ENCODE results near the gene LDLRAP1. TPM values are rescaled to one million over a fixed set of nuclear protein-coding genes. Genes with fewer than 3 reads are reported as not detected.

LDLRAP1 gene
- total RNA-seq, 1 experiment from 2014 or later = 29.2 TPM

GRCh38 chr1:25563330-25564215, 20.2 kb downstream of the LDLRAP1 start:
- H4K20me1 ChIP-seq (ENCODE audit: insufficient read depth) = no peaks in the 10 kb centered on the region
- no peak overlapping the region for H3K27ac ChIP-seq
- H3K9me3 ChIP-seq (ENCODE audit: insufficient read depth, low read depth) = no peaks in the 10 kb centered on the region
- H3K9me2 ChIP-seq (ENCODE audit: insufficient read depth) = no peaks in the 10 kb centered on the region
- DNase-seq = no peak
- H3K4me3 ChIP-seq = no peak overlapping the region
- H3F3A ChIP-seq (ENCODE audit: insufficient read depth, low read depth) = peaks cover 11% of the 10 kb centered on the region
- no TSS peak for BruUV-seq (replicated peaks)
- POLR2A ChIA-PET (ENCODE audit: unreplicated experiment) = interaction anchor here (0.6 kb wide), 2 partner anchors 12 to 26 kb away, joined by 5 to 12 read pairs; no protein-coding TSS in a partner anchor
- no peaks in the 10 kb centered on the region for H3K79me2 ChIP-seq (ENCODE audit: low read depth)
- peaks cover 36% of the 10 kb centered on the region for H3K4me1 ChIP-seq (replicated peaks; ENCODE audit: insufficient read depth)
- H3K4me2 ChIP-seq = no peak overlapping the region
- CTCF ChIA-PET = no interaction called here
- no peaks in the 10 kb centered on the region for H3K36me3 ChIP-seq (ENCODE audit: low read depth)
- TF ChIP-seq CTCF (conservative IDR thresholded peaks at IDR 0.05) = no peak
- no peak for TF ChIP-seq EZH2 (IDR thresholded peaks at IDR 0.05; ENCODE audit: low read depth)
- H2AFZ ChIP-seq = no peak overlapping the region
- H3K27me3 ChIP-seq (ENCODE audit: insufficient read depth, low read depth) = no peaks in the 10 kb centered on the region
- intact Hi-C loops (cut with micrococcal nuclease; ENCODE audit: unreplicated experiment) = no loop called here

GRCh38 chr1:25564777-25565574, 21.6 kb downstream of the LDLRAP1 start:
- Histone ChIP-seq H3K4me3 (no peak overlapping the region), H4K20me1 (ENCODE audit: insufficient read depth) (no peaks in the 10 kb centered on the region), H3K27ac (no peak overlapping the region), H3K27me3 (ENCODE audit: insufficient read depth, low read depth) (no peaks in the 10 kb centered on the region), H2AFZ (no peak overlapping the region), H3K9me3 (ENCODE audit: insufficient read depth, low read depth) (no peaks in the 10 kb centered on the region), H3K79me2 (ENCODE audit: low read depth) (no peaks in the 10 kb centered on the region), H3K4me2 (no peak overlapping the region), H3K9me2 (ENCODE audit: insufficient read depth) (no peaks in the 10 kb centered on the region), H3K4me1 (replicated peaks; ENCODE audit: insufficient read depth) (peaks cover 50% of the 10 kb centered on the region), H3K36me3 (ENCODE audit: low read depth) (no peaks in the 10 kb centered on the region), H3F3A (ENCODE audit: insufficient read depth, low read depth) (peaks cover 25% of the 10 kb centered on the region)
- no peak for DNase-seq
- no peak for TF ChIP-seq EZH2 (IDR thresholded peaks at IDR 0.05; ENCODE audit: low read depth)
- TF ChIP-seq CTCF (conservative IDR thresholded peaks at IDR 0.05) = no peak
- no TSS peak for BruUV-seq (replicated peaks)
- intact Hi-C loops (cut with micrococcal nuclease; ENCODE audit: unreplicated experiment) = loop anchor here (5.0 kb wide), 2 partner anchors 33 to 142 kb away; no protein-coding TSS in a partner anchor
- ChIA-PET POLR2A (ENCODE audit: unreplicated experiment) (no interaction called here), CTCF (no interaction called here)

- H3K36me3 ChIP-seq (ENCODE audit: low read depth) = no peaks in the 10 kb centered on the region
- H3K79me2 ChIP-seq (ENCODE audit: low read depth) = no peaks in the 10 kb centered on the region
- peaks cover 25% of the 10 kb centered on the region for H3F3A ChIP-seq (ENCODE audit: insufficient read depth, low read depth)
- no peaks in the 10 kb centered on the region for H3K9me2 ChIP-seq (ENCODE audit: insufficient read depth)
- no peak for DNase-seq
- peaks cover 53% of the 10 kb centered on the region for H3K4me1 ChIP-seq (replicated peaks; ENCODE audit: insufficient read depth)
- no TSS peak for BruUV-seq (replicated peaks)
- POLR2A ChIA-PET (ENCODE audit: unreplicated experiment) = no interaction called here
- intact Hi-C loops (cut with micrococcal nuclease; ENCODE audit: unreplicated experiment) = loop anchor here (5.0 kb wide), 2 partner anchors 33 to 142 kb away; no protein-coding TSS in a partner anchor
- no peak overlapping the region for H3K4me3 ChIP-seq
- H2AFZ ChIP-seq = no peak overlapping the region
- no peaks in the 10 kb centered on the region for H3K27me3 ChIP-seq (ENCODE audit: insufficient read depth, low read depth)
- CTCF ChIA-PET = interaction anchor here (0.6 kb wide), 1 partner anchor 45 kb away, joined by 4 read pairs; no protein-coding TSS in a partner anchor
- no peak overlapping the region for H3K4me2 ChIP-seq
- H4K20me1 ChIP-seq (ENCODE audit: insufficient read depth) = no peaks in the 10 kb centered on the region
- H3K27ac ChIP-seq = no peak overlapping the region
- H3K9me3 ChIP-seq (ENCODE audit: insufficient read depth, low read depth) = no peaks in the 10 kb centered on the region
- TF ChIP-seq CTCF (conservative IDR thresholded peaks at IDR 0.05) (no peak), EZH2 (IDR thresholded peaks at IDR 0.05; ENCODE audit: low read depth) (no peak)
Observed at GRCh38 chr1:25565626-25566025, 22.2 kb downstream of the LDLRAP1 start.

Measured in PC-9 (cell line).